ENCODE results near the gene EXD3.
A peak's percentile ranks its signal among the peaks of the same experiment; 100 is the strongest.

EXD3 gene

DNA sequence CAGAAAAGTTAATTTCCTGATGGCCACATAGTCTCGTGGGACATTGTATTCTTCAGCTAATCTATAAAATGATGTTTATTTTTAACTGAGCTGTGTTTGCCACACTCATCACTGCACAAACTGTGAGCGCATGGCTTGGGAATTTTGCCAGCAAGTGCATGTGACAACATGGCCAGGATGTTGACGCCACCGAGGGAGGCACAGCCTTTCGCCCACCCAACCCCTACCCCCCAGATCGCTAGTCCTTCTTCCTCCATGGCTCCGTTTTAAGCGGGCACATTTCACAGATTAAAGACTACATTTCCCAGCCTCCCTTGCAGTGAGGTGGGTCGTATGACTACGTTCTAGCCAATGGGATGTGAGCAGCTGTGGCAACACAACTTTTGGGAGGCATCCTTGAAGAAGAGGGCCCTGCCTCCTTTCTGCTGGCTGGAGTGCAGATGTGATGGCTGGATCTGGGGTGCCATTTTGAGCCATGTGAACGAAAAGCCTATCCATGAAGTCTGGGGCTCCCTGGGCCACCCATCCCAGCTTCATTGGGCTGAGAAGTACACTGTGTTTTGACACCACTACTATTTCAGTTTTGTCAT lies 128.8 kb downstream of the EXD3 start:
- Histone ChIP-seq H3K4me3 (no peak overlapping the region), H3K27ac (no peak overlapping the region)
- no peak for TF ChIP-seq CTCF (IDR thresholded peaks at IDR 0.05)
- DNase-seq (ENCODE audit: low spot score), result no peak

DNA sequence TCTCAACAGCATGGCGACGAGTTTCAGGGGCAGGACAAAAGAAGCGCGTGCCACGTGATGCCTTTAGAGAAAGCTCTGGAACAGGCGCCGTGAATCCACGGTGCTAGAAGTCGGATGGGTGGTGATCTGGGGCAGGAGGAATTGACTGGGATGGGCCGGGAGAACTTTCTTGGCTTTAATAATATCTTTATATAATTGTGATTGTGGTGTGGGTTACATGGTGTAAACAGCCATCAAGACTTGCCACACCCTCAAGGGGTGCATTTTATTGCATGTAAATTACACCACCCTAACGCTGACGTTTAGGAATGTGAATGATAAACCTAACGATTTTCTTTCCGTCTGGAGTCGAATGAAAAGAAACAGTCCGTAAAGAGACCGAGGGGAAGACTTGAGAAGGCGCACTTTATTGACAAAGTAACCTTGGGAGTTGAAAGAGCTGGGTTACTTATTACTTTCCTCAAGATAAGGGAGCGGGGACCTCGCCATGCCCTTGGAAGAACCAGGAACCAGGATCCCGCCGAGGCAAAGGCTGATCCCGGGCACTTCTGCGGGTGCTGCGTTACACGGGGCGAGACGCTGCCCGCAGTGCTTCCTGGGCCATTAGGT lies 129.4 kb downstream of the EXD3 start:
- DNase-seq (ENCODE audit: low spot score), result no peak
- Histone ChIP-seq H3K4me3 (no peak overlapping the region), H3K27ac (no peak overlapping the region)
- TF ChIP-seq CTCF (IDR thresholded peaks at IDR 0.05), result no peak

DNA sequence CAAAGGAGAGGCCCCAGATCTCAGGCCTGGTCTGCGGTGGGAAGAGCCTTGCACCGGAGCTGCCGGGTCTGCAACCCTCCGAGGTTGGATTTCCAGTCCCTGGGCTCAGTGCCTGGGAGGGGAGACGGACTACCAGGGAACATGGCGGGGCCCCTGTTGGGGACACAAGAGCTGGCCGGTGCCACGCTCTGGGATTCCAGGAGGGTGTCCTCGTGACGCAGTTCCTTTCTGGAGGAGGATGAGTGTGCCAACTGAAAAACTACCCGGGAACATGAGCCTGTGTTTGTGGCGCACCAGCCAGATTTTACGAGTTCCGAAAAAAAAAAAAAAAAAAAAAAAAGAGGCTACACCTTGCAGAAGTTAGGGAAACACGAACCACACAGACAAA lies 129.9 kb downstream of the EXD3 start:
- no peak overlapping the region for H3K4me3 ChIP-seq
- DNase-seq (ENCODE audit: low spot score), result no peak
- H3K27ac ChIP-seq, result no peak overlapping the region
- no peak for TF ChIP-seq CTCF (IDR thresholded peaks at IDR 0.05)

GRCh38 chr9:137286975-137287383 lies 136.0 kb downstream of the EXD3 start:
- DNase-seq (ENCODE audit: low spot score), result no peak
- H3K4me3 ChIP-seq, result no peak overlapping the region
- no peak for TF ChIP-seq CTCF (IDR thresholded peaks at IDR 0.05)

GRCh38 chr9:137281345-137282116 lies 141.4 kb downstream of the EXD3 start:
- peak; percentile 71 for DNase-seq (ENCODE audit: low spot score)
- Histone ChIP-seq H3K4me3 (peak overlapping the region; percentile 25), H3K27ac (no peak overlapping the region)
- no peak for TF ChIP-seq CTCF (IDR thresholded peaks at IDR 0.05)

More at GRCh38 chr9:137286975-137287383, 136.0 kb downstream of the EXD3 start:
- no peak overlapping the region for H3K27ac ChIP-seq

DNA sequence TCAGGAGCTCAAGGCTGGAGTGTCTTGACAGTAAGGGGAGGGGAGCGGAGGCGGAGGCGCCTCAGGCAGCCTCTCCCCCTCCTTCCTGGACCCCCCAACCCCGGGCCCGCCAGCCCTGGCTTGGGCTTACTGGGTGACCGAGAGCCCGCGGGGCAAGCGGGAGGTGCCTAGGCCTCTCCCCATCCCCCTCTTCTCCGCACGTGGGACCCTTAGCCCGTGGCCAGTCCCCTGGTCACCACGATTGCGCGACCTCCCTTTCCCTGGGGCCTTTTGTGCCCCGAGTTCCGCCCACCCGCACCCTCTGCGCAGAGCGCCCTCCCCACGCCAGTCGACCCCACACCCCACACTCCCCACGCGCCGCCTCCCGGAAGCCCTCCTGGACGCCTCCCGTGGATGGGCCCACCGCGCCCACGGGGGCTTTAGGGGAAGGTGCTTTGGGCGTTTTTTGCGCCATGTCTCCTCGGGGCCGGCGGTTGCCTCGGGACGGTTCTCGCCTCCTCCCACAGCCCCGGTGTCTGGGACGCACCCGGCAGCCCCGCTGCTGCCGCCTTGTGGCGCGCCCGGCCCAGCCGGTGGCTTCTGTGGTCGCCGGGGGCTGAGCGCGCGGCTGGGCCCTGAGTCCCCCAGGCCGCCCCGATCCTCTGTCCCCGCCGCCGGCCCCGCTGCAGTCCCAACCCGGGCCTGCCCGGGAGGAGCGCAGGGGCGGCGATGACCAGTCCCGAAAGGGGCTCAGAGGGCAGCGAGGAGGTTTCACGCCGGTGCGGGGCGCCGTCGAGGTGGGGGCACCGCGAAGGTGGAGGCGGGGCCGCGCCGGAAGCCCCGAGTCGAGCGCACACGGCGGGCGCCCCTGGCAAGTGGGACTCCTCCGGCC lies 142.3 kb downstream of the EXD3 start:
- no peak for TF ChIP-seq CTCF (IDR thresholded peaks at IDR 0.05)
- peak overlapping the region; percentile 25 for H3K4me3 ChIP-seq
- H3K27ac ChIP-seq, result no peak overlapping the region
- peak; percentile 70 for DNase-seq (ENCODE audit: low spot score)
